ENCODE measurements around the gene CCDC92.

The CCDC92 gene

GRCh38 chr12:123931686-123932321 is 40.8 kb downstream of the CCDC92 start:
- TF ChIP-seq CTCF (IDR thresholded peaks at IDR 0.05): no peak
- H3K4me1 ChIP-seq (ENCODE audit: control insufficient read depth in 1 of 2, insufficient read depth in 1 of 2, low read depth in 1 of 2, low read length in 1 of 2): no peaks in the 10 kb centered on the region
- H3K4me3 ChIP-seq (ENCODE audit: low read depth in 1 of 2, low read length in 1 of 2): no peak overlapping the region
- no peak overlapping the region for H3K27ac ChIP-seq
- peaks cover 89% of the 10 kb centered on the region for H3K36me3 ChIP-seq
- no peaks in the 10 kb centered on the region for H3K27me3 ChIP-seq
- H3K9me3 ChIP-seq: no peaks in the 10 kb centered on the region

GRCh38 chr12:123929946-123930583 is 42.6 kb downstream of the CCDC92 start:
- no peak overlapping the region for H3K4me3 ChIP-seq (ENCODE audit: low read depth in 1 of 2, low read length in 1 of 2)

GRCh38 chr12:123928897-123929296 is 43.7 kb downstream of the CCDC92 start:
- Histone ChIP-seq H3K27me3 (no peaks in the 10 kb centered on the region), H3K4me3 (ENCODE audit: low read depth in 1 of 2, low read length in 1 of 2) (no peak overlapping the region), H3K9me3 (no peaks in the 10 kb centered on the region), H3K27ac (no peak overlapping the region), H3K4me1 (ENCODE audit: control insufficient read depth in 1 of 2, insufficient read depth in 1 of 2, low read depth in 1 of 2, low read length in 1 of 2) (no peaks in the 10 kb centered on the region), H3K36me3 (peaks cover 85% of the 10 kb centered on the region)
- TF ChIP-seq CTCF (IDR thresholded peaks at IDR 0.05): no peak

More at GRCh38 chr12:123929946-123930583, 42.6 kb downstream of the CCDC92 start:
- H3K9me3 ChIP-seq: no peaks in the 10 kb centered on the region
- no peaks in the 10 kb centered on the region for H3K27me3 ChIP-seq
- no peak for TF ChIP-seq CTCF (IDR thresholded peaks at IDR 0.05)
- H3K4me1 ChIP-seq (ENCODE audit: control insufficient read depth in 1 of 2, insufficient read depth in 1 of 2, low read depth in 1 of 2, low read length in 1 of 2): no peaks in the 10 kb centered on the region
- H3K36me3 ChIP-seq: peaks cover 85% of the 10 kb centered on the region
- no peak overlapping the region for H3K27ac ChIP-seq

GRCh38 chr12:123928274-123928865 is 44.3 kb downstream of the CCDC92 start:
- no peaks in the 10 kb centered on the region for H3K27me3 ChIP-seq
- TF ChIP-seq CTCF (IDR thresholded peaks at IDR 0.05): no peak
- H3K4me1 ChIP-seq (ENCODE audit: control insufficient read depth in 1 of 2, insufficient read depth in 1 of 2, low read depth in 1 of 2, low read length in 1 of 2): no peaks in the 10 kb centered on the region
- no peaks in the 10 kb centered on the region for H3K9me3 ChIP-seq
- H3K27ac ChIP-seq: no peak overlapping the region
- H3K4me3 ChIP-seq (ENCODE audit: low read depth in 1 of 2, low read length in 1 of 2): no peak overlapping the region
- H3K36me3 ChIP-seq: peaks cover 85% of the 10 kb centered on the region

- Histone ChIP-seq H3K9me3 (no peaks in the 10 kb centered on the region), H3K27ac (no peak overlapping the region), H3K27me3 (no peaks in the 10 kb centered on the region), H3K4me3 (ENCODE audit: low read depth in 1 of 2, low read length in 1 of 2) (no peak overlapping the region), H3K36me3 (peaks cover 70% of the 10 kb centered on the region), H3K4me1 (ENCODE audit: control insufficient read depth in 1 of 2, insufficient read depth in 1 of 2, low read depth in 1 of 2, low read length in 1 of 2) (no peaks in the 10 kb centered on the region)
- no peak for TF ChIP-seq CTCF (IDR thresholded peaks at IDR 0.05)
Observed at GRCh38 chr12:123924539-123924938, 48.1 kb downstream of the CCDC92 start.
